Erythroblast (primary cell): ENCODE data around the gene ZNF134.

ENCODE experiments used
- DNase-seq, 2 experiments: peaks; one replicate each; lab custom pipeline; 2025; lab: John Stamatoyannopoulos, UW
- GATA1 ChIP-seq: IDR thresholded peaks from 2 replicates; pipeline ENCODE4 v1.6.1; 2011; ENCODE audit warnings: low read depth, mild to moderate bottlenecking, control low read depth, low read length, moderate library complexity
- POLR2A ChIP-seq: IDR thresholded peaks from 2 replicates; pipeline ENCODE4 v1.6.1; 2011; ENCODE audit warnings: mild to moderate bottlenecking, low read length

The ZNF134 gene

DNA sequence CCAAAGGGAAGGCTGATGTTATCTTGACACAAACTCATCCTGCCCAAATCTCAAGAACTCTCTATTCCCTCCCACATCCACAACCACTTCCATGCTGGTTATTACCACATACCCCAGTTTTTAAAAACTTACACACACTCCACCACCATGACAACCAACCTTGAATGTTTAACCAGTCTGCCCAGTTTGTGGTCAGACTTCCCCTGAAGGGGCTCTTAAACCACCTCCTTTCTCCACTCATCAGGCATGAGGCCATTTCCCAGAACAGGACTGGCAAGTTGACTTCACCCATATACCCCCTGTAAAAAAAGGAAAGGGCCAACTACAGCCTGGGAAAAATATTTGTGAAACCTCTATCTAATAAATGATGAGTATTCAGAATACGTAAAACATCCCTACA is 42.3 kb downstream of the ZNF134 start:
- DNase-seq: no peak
- no peak for TF ChIP-seq POLR2A

DNA sequence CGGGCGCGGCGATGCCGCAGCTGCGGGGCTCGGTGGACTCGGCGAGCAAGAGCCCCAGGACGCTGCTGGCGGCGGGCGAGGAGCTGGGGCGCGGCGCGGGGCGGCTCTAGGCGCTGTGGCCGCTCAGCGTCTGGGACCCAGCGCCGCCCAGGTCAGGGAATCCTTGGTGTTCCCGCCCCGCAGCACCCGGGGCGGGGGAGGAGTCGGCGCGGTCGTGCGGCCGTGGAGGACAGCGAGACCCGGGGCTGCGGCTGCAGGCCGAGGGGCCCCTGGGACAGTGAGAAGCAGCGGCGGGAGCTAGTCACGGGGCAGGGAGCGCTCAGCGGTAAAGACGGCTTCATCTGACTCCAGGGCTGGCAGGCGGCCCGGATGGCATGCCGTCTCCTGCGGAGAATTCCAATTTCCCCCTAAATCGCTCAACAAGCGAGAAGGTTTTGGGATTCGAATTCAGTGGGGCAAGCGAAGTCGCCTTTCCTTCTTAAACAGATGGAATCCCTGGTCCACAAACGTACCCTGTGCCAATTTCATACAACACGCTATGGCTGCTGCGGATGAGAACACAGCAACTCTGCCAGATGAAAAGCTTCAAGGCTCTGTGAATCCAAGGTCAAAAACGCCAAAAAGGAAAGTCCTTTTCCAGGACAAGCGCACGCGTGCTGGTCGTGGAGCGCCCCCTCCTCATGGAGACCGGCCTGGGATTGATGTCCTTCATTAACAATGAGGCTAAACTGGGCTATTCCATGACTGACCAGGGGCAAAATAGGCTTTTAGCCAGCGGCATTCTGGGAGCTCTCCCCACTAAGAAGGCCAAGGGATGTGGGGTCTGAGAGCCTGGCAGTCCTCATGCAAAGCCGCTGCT is 50.5 kb downstream of the ZNF134 start:
- TF ChIP-seq POLR2A (no peak), GATA1 (no peak)
- peak; percentile 48 to 55 for DNase-seq

DNA sequence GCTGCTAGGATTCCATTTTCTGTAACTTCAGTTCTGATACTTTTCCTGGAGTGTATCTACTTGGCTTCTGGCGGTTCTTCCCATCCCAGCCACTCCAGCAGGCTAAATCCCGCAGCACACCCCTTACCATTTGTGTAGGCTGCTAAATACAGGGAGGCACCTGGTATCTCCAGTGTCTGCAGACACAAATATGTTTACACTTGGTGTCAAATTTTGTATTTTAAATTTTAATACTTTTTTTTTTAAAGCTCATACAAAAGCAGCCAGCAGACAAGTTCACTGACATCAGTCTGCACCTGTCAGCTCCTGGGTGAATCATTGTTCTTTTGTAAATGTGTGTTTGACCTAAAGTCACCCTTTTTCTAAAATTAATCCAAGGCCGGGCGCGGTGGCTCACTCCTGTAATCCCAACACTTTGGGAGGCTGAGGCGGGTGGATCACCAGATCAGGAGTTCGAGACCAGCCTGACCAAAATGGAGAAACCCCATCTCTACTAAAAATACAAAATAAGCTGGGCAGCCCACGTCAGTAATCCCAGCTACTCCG is 51.3 kb downstream of the ZNF134 start:
- no peak for TF ChIP-seq POLR2A
- TF ChIP-seq GATA1: no peak
- no peak for DNase-seq

DNA sequence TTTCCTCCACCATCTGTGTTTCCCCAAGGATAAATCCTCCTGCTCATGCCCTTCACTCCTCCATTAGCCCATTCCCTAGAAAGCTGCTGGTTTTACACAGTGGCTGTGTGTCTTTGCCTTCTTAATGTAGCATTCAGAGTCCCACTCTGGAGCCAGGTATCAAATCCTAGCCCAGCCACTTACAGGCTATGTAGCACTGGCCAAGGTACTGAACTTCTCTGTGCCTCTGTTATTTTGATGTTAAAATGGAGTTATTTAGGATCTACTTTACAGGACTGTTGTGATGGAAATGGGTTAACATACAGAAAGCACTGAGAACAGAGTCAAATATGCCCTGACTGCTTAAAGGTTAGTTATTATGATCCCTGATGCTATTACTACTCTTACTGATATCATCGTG is 53.2 kb downstream of the ZNF134 start:
- TF ChIP-seq GATA1 (no peak), POLR2A (no peak)
- DNase-seq: no peak

DNA sequence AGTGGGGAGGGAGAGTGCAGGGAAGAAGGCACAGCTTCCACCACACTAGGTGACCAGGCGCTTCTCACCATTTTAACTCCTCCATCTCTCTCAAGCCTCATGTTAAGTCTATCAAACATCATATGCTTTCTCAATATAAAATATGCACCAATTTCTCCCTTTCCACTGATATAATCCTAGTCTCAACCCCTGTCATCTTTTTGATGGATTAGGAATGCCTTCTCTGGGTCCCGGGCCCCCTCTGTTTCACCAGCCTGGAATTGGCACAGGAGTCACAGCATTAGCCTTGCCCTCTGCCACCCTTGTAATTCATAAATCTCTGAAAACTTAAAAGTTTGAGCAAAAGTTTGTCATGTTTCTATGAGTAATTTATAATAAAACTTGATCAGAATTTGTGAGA is 54.6 kb downstream of the ZNF134 start, which contains the start of gene ZSCAN4:
ZSCAN4 (plus strand) TSS at position 301 of the 400 bp plus-strand sequence. CDS start 7,211 bp downstream, outside the sequence.
- no peak for TF ChIP-seq POLR2A
- no peak for TF ChIP-seq GATA1
- no peak for DNase-seq

DNA sequence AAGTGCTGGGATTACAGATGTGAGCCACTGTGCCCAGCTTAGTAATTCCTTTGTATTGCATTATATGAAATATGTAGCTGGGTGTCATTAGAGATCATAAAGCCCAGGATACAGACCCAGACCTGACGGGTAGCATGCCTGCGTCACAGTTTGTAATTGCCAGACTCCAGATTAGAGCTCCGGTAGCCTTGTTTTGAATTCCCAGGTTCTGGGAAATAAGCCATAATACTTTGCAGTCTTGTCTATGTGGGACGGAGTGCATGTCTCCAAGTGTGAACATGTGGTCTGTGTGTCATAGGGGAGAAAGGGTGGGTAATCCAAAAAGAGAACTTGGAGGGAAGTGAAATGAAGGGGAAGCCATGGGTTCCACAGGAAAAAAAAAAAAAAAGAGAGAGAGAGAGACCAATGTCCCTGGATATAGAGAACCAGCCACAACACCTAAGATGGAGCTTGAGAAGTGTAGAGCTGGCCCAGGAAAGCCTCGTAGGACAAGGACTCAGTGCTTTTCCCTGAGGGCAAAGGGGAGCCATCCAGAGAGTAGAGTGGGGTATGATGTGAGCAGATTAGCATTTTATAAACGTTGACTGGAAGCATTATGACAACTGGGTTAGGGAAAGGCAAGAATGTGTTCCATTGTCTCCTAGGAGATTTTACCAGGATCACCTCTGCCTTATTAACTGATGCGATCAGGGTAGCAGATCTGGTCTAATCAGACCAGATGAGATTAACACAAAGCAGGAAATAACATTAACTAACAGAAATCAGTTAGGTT is 57.3 kb downstream of the ZNF134 start:
- no peak for DNase-seq
- no peak for TF ChIP-seq POLR2A
- TF ChIP-seq GATA1: no peak

DNA sequence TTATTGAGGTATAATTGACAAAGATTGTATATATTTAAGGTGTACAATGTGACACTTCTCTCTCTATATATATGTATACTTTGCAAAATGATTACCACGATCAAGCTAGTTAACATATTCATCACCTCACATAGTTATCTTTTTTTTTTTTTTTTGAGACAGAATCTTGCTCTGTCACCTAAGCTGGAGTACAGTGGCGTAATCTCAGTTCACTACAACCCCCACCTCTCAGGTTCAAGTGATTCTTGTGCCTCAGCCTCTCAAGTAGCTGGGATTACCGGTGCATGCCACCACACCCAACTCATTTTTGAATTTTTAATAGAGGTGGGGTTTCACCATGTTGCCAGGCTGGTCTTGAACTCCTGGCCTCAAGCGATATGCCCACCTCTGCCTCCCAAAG is 58.4 kb downstream of the ZNF134 start:
- TF ChIP-seq GATA1: no peak
- TF ChIP-seq POLR2A: no peak
- no peak for DNase-seq
